ENCODE measurements around the gene PICK1. TPM values are rescaled to one million over a fixed set of nuclear protein-coding genes. Genes with fewer than 3 reads are reported as not detected.

The PICK1 gene
- total RNA-seq, 1 donor from 2014 or later, result 22.9 TPM

GRCh38 chr22:38075961-38076360 is 18.8 kb downstream of the PICK1 start:
- H3K27ac ChIP-seq (ENCODE audit: low read depth, low read length), result no peak overlapping the region
- TF ChIP-seq, protein P1, sequence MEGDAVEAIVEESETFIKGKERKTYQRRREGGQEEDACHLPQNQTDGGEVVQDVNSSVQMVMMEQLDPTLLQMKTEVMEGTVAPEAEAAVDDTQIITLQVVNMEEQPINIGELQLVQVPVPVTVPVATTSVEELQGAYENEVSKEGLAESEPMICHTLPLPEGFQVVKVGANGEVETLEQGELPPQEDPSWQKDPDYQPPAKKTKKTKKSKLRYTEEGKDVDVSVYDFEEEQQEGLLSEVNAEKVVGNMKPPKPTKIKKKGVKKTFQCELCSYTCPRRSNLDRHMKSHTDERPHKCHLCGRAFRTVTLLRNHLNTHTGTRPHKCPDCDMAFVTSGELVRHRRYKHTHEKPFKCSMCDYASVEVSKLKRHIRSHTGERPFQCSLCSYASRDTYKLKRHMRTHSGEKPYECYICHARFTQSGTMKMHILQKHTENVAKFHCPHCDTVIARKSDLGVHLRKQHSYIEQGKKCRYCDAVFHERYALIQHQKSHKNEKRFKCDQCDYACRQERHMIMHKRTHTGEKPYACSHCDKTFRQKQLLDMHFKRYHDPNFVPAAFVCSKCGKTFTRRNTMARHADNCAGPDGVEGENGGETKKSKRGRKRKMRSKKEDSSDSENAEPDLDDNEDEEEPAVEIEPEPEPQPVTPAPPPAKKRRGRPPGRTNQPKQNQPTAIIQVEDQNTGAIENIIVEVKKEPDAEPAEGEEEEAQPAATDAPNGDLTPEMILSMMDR (IDR thresholded peaks at IDR 0.05; ENCODE audit: insufficient read depth, low read depth, low read length), result no peak
- TF ChIP-seq EZH2 (IDR thresholded peaks at IDR 0.05; ENCODE audit: insufficient read depth, low read length), result no peak
- FAIRE-seq (no peak), DNase-seq (ENCODE audit: low read depth) (no peak)
- H4K20me1 ChIP-seq (ENCODE audit: insufficient read depth, low read length), result no peaks in the 10 kb centered on the region
- no peak overlapping the region for H3K27ac Mint-ChIP-seq (ENCODE audit: unreplicated experiment)
- no peak overlapping the region for H3K9ac ChIP-seq (ENCODE audit: low read length)
- H2AFZ ChIP-seq (ENCODE audit: low read depth, low read length), result no peak overlapping the region
- no peaks in the 10 kb centered on the region for H3K4me1 Mint-ChIP-seq (ENCODE audit: low read depth, unreplicated experiment)
- no peaks in the 10 kb centered on the region for H3K79me2 ChIP-seq (ENCODE audit: insufficient read depth, low read length)
- no peaks in the 10 kb centered on the region for H3K4me1 ChIP-seq (ENCODE audit: insufficient read depth, low read length)
- H3K4me2 ChIP-seq (ENCODE audit: low read length), result no peak overlapping the region
- no peak overlapping the region for H3K4me3 Mint-ChIP-seq (ENCODE audit: unreplicated experiment)
- H3K9me3 Mint-ChIP-seq (ENCODE audit: unreplicated experiment), result peaks cover 2% of the 10 kb centered on the region
- no peaks in the 10 kb centered on the region for H3K9me3 ChIP-seq (ENCODE audit: insufficient read depth, low read depth, low read length)
- peaks cover 4% of the 10 kb centered on the region for H3K27me3 ChIP-seq (ENCODE audit: insufficient read depth, low read length)
- H3K27me3 Mint-ChIP-seq (ENCODE audit: low read depth, unreplicated experiment), result peaks cover 15% of the 10 kb centered on the region
- no peak overlapping the region for H3K4me3 ChIP-seq (ENCODE audit: insufficient read depth, low read depth, low read length)
- H3K36me3 ChIP-seq (ENCODE audit: insufficient read depth, low read length), result no peaks in the 10 kb centered on the region
- H3K36me3 Mint-ChIP-seq (ENCODE audit: low read depth, unreplicated experiment), result peaks cover 9% of the 10 kb centered on the region

GRCh38 chr22:38077096-38077495 is 19.9 kb downstream of the PICK1 start:
- H3K4me1 ChIP-seq (ENCODE audit: insufficient read depth, low read length), result peaks cover 4% of the 10 kb centered on the region
- H3K4me3 ChIP-seq (ENCODE audit: insufficient read depth, low read depth, low read length), result no peak overlapping the region
- H4K20me1 ChIP-seq (ENCODE audit: insufficient read depth, low read length), result no peaks in the 10 kb centered on the region
- Mint-ChIP-seq H3K4me3 (ENCODE audit: unreplicated experiment) (no peak overlapping the region), H3K36me3 (ENCODE audit: low read depth, unreplicated experiment) (peaks cover 9% of the 10 kb centered on the region), H3K27me3 (ENCODE audit: low read depth, unreplicated experiment) (peaks cover 15% of the 10 kb centered on the region), H3K9me3 (ENCODE audit: unreplicated experiment) (peaks cover 2% of the 10 kb centered on the region), H3K27ac (ENCODE audit: unreplicated experiment) (no peak overlapping the region), H3K4me1 (ENCODE audit: low read depth, unreplicated experiment) (no peaks in the 10 kb centered on the region)
- no peak overlapping the region for H2AFZ ChIP-seq (ENCODE audit: low read depth, low read length)
- TF ChIP-seq, protein P1 (IDR thresholded peaks at IDR 0.05; ENCODE audit: insufficient read depth, low read depth, low read length), result no peak
- TF ChIP-seq EZH2 (IDR thresholded peaks at IDR 0.05; ENCODE audit: insufficient read depth, low read length), result no peak
- peaks cover 8% of the 10 kb centered on the region for H3K27me3 ChIP-seq (ENCODE audit: insufficient read depth, low read length)
- H3K9ac ChIP-seq (ENCODE audit: low read length), result no peak overlapping the region
- no peaks in the 10 kb centered on the region for H3K36me3 ChIP-seq (ENCODE audit: insufficient read depth, low read length)
- H3K79me2 ChIP-seq (ENCODE audit: insufficient read depth, low read length), result no peaks in the 10 kb centered on the region
- H3K4me2 ChIP-seq (ENCODE audit: low read length), result no peak overlapping the region
- FAIRE-seq (no peak), DNase-seq (ENCODE audit: low read depth) (no peak)
- H3K27ac ChIP-seq (ENCODE audit: low read depth, low read length), result no peak overlapping the region
- H3K9me3 ChIP-seq (ENCODE audit: insufficient read depth, low read depth, low read length), result no peaks in the 10 kb centered on the region

GRCh38 chr22:38077595-38077994 is 20.4 kb downstream of the PICK1 start:
- DNase-seq (ENCODE audit: low read depth) (no peak), FAIRE-seq (no peak)
- Mint-ChIP-seq H3K27me3 (ENCODE audit: low read depth, unreplicated experiment) (peaks cover 15% of the 10 kb centered on the region), H3K9me3 (ENCODE audit: unreplicated experiment) (peaks cover 2% of the 10 kb centered on the region), H3K27ac (ENCODE audit: unreplicated experiment) (no peak overlapping the region), H3K4me1 (ENCODE audit: low read depth, unreplicated experiment) (no peaks in the 10 kb centered on the region), H3K36me3 (ENCODE audit: low read depth, unreplicated experiment) (peaks cover 7% of the 10 kb centered on the region), H3K4me3 (ENCODE audit: unreplicated experiment) (no peak overlapping the region)
- no peaks in the 10 kb centered on the region for H4K20me1 ChIP-seq (ENCODE audit: insufficient read depth, low read length)
- H3K9ac ChIP-seq (ENCODE audit: low read length), result no peak overlapping the region
- H3K9me3 ChIP-seq (ENCODE audit: insufficient read depth, low read depth, low read length), result no peaks in the 10 kb centered on the region
- no peak overlapping the region for H3K4me3 ChIP-seq (ENCODE audit: insufficient read depth, low read depth, low read length)
- H3K27me3 ChIP-seq (ENCODE audit: insufficient read depth, low read length), result peaks cover 13% of the 10 kb centered on the region
- H3K27ac ChIP-seq (ENCODE audit: low read depth, low read length), result no peak overlapping the region
- H2AFZ ChIP-seq (ENCODE audit: low read depth, low read length), result no peak overlapping the region
- no peak for TF ChIP-seq EZH2 (IDR thresholded peaks at IDR 0.05; ENCODE audit: insufficient read depth, low read length)
- TF ChIP-seq, protein P1 (IDR thresholded peaks at IDR 0.05; ENCODE audit: insufficient read depth, low read depth, low read length), result no peak
- H3K79me2 ChIP-seq (ENCODE audit: insufficient read depth, low read length), result no peaks in the 10 kb centered on the region
- peaks cover 4% of the 10 kb centered on the region for H3K4me1 ChIP-seq (ENCODE audit: insufficient read depth, low read length)
- no peaks in the 10 kb centered on the region for H3K36me3 ChIP-seq (ENCODE audit: insufficient read depth, low read length)
- H3K4me2 ChIP-seq (ENCODE audit: low read length), result no peak overlapping the region

All from astrocyte (in vitro differentiated cells and primary cell).